MCF 10A (cell line): Measurements from ENCODE around the gene SMAD6. TPM values are rescaled to one million over a fixed set of nuclear protein-coding genes. Genes with fewer than 3 reads are reported as not detected.

Experiments used
- BruUV-seq: library from RNA; stranded (reverse); fragments of 400-500 nt; replicated peaks from 2 replicates; lab custom pipeline; 2021; lab: Mats Ljungman, UMichigan
- CTCF ChIA-PET: fragments of 300-600 bp; sonication (Branson Sonifier 250); formaldehyde crosslinking; extraction: SDS; loops from one replicate; lab custom pipeline; 2021; ENCODE audit warnings: antibody characterized with exemption, inconsistent platforms; lab: Yijun Ruan, JAX
- POLR2A ChIA-PET: fragments of 300-600, 350-650 bp; sonication (Branson Sonifier 250); formaldehyde crosslinking; extraction: SDS; loops from one replicate; lab custom pipeline; 2020; ENCODE audit warnings: antibody characterized with exemption, inconsistent platforms; lab: Yijun Ruan, JAX
- DNase-seq: peaks from one replicate; pipeline ENCODE4 v3.0.0-alpha.2; 2018; ENCODE audit not compliant: unreplicated experiment
- H3K27ac Mint-ChIP-seq: one replicate; pipeline ENCODE4 v1.8.0; 2022; ENCODE audit warnings: mild to moderate bottlenecking, low read depth, mixed read lengths; ENCODE audit not compliant: unreplicated experiment
- H3K27me3 Mint-ChIP-seq: one replicate; pipeline ENCODE4 v1.8.0; 2022; ENCODE audit warnings: mixed read lengths; ENCODE audit not compliant: insufficient read depth, unreplicated experiment
- H3K36me3 Mint-ChIP-seq: one replicate; pipeline ENCODE4 v1.8.0; 2022; ENCODE audit warnings: mild to moderate bottlenecking, moderate library complexity, mixed read lengths; ENCODE audit not compliant: insufficient read depth, unreplicated experiment
- H3K4me1 Mint-ChIP-seq: one replicate; pipeline ENCODE4 v1.8.0; 2022; ENCODE audit warnings: mixed read lengths; ENCODE audit not compliant: insufficient read depth, unreplicated experiment
- H3K4me3 Mint-ChIP-seq: one replicate; pipeline ENCODE4 v1.8.0; 2022; ENCODE audit warnings: mild to moderate bottlenecking, moderate library complexity, mixed read lengths; ENCODE audit not compliant: unreplicated experiment
- H3K9me3 Mint-ChIP-seq: one replicate; pipeline ENCODE4 v1.8.0; 2022; ENCODE audit warnings: mixed read lengths; ENCODE audit not compliant: unreplicated experiment
- intact Hi-C: fragments of 100-400 bp; cut with micrococcal nuclease; formaldehyde crosslinking; loops from 2 replicates; pipeline ENCODE4 v1.14.1; 2022
- total RNA-seq: library from RNA; stranded (reverse); gene quantifications from 2 replicates; pipeline ENCODE4 v1.2.3, GENCODE V29; 2022
- TF ChIP-seq, protein P1 (sequence below): fragments of 200-600 bp; IDR thresholded peaks from one replicate; pipeline ENCODE4 v1.8.0; 2022; ENCODE audit warnings: antibody characterized with exemption, mild to moderate bottlenecking; ENCODE audit not compliant: unreplicated experiment

SMAD6 gene
- total RNA-seq, 1 experiment from 2014 or later, result not detected

DNA sequence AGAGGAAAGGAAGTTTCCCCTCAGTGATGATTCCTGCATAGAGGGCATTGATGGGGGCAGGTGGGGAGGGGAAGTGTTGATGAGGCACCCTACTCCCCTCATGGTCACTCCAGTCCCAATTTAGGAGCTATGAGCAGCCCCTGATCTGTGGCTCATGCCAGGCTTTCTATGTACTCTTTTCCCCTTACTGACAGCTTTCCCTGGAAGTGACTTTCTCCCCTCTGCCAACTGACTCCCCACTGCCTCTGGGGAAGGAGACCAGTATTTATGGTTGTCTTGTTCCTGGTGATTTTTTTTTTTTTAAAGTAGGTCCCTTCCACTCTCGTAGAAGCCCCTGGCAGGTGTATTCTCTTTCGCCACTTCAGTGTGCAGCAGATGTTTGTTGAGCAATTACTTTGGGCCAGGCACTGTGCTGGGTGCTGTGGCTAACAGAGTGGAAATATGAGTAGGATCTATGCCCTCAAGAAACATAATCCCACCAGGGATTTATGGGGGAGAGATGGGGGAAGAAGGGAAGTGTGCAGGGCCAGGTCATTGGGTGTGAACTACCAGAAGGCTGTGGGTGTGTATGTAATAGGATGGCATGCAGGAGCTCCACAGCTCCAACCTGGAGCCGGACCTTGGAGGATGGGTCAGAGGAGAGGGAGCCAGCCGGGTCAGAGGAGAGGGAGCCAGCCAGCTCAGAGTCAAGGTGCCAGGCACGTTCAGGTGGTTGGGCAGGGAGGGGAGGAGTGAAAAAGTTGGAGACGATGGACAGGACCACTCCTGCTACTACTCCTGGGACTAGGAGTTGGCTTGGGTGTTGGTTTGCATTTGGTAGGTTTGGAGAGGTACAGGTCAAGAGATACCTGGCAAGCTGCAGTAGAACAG, 3.5 kb downstream of the SMAD6 start:
- H3K4me1 Mint-ChIP-seq, result peaks cover 6% of the 10 kb centered on the region
- H3K4me3 Mint-ChIP-seq, result no peak overlapping the region
- TF ChIP-seq, protein P1, sequence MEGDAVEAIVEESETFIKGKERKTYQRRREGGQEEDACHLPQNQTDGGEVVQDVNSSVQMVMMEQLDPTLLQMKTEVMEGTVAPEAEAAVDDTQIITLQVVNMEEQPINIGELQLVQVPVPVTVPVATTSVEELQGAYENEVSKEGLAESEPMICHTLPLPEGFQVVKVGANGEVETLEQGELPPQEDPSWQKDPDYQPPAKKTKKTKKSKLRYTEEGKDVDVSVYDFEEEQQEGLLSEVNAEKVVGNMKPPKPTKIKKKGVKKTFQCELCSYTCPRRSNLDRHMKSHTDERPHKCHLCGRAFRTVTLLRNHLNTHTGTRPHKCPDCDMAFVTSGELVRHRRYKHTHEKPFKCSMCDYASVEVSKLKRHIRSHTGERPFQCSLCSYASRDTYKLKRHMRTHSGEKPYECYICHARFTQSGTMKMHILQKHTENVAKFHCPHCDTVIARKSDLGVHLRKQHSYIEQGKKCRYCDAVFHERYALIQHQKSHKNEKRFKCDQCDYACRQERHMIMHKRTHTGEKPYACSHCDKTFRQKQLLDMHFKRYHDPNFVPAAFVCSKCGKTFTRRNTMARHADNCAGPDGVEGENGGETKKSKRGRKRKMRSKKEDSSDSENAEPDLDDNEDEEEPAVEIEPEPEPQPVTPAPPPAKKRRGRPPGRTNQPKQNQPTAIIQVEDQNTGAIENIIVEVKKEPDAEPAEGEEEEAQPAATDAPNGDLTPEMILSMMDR, result no peak
- no peaks in the 10 kb centered on the region for H3K36me3 Mint-ChIP-seq
- BruUV-seq, result no TSS peak
- ChIA-PET POLR2A (interaction anchor here (0.7 kb wide), 1 partner anchor 44 kb away, joined by 3 read pairs; no protein-coding TSS in a partner anchor), CTCF (interaction anchor here (0.6 to 1.0 kb wide), 2 partner anchors 9 to 837 kb away, joined by 3 to 5 read pairs; no protein-coding TSS in a partner anchor)
- peaks cover 18% of the 10 kb centered on the region for H3K27me3 Mint-ChIP-seq
- no peak for DNase-seq
- intact Hi-C loops, result no loop called here
- H3K9me3 Mint-ChIP-seq, result no peaks in the 10 kb centered on the region
- H3K27ac Mint-ChIP-seq, result no peak overlapping the region

DNA sequence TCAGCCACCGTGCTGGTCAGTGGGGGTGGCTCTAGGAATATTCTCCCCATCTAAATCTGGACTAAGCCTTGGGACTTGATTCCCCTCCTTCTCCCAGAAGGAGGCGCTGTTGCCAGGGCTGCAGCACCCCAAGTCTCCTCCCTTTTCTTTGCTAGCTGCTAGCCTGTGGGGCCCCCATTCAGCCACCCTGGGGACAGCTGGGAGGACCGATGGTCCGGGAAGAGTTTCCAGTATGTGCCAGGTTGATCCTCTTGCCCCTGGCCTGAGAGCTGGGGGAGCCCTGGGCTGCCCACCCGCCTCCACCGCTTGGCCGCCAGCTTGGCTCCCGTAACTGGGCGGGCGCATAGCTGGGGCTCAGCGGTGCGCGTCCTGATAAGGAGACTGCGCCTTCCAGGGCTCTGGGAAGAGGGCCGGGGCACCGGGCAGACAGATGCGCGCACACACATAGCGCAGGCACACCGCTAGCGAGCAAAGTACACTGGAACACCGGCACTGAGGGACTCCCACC, 4.2 kb downstream of the SMAD6 start:
- no peak for DNase-seq
- H3K27me3 Mint-ChIP-seq, result peaks cover 18% of the 10 kb centered on the region
- BruUV-seq, result no TSS peak
- ChIA-PET CTCF (interaction anchor here (1.0 kb wide), 1 partner anchor 8 kb away, joined by 3 read pairs; no protein-coding TSS in a partner anchor), POLR2A (no interaction called here)
- intact Hi-C loops, result no loop called here
- no peaks in the 10 kb centered on the region for H3K9me3 Mint-ChIP-seq
- no peaks in the 10 kb centered on the region for H3K36me3 Mint-ChIP-seq
- H3K4me3 Mint-ChIP-seq, result no peak overlapping the region
- H3K27ac Mint-ChIP-seq, result no peak overlapping the region
- H3K4me1 Mint-ChIP-seq, result peaks cover 6% of the 10 kb centered on the region
- TF ChIP-seq, protein P1, result peak; percentile 19

DNA sequence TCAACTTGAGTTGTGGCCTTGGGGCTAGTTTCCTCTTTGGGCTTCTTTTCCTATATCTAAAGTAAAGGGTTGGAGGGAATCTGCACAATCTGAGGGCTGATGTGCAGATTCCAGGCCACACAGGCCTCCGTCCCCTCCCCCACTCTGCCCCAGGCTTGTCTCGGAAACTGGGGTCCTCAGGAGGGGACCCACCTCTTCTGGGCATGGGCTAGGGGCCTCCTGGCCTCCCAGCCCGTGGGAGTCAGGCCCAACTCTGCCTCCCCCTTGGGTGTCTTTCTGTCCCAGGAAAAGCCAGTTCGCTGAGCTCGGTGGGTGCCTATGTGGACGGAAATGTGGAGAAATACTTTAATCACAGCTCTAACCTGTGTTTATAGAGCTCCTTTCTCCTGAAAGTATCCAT, 4.8 kb downstream of the SMAD6 start:
- H3K36me3 Mint-ChIP-seq, result no peaks in the 10 kb centered on the region
- TF ChIP-seq, protein P1, result no peak
- no peak for DNase-seq
- peaks cover 18% of the 10 kb centered on the region for H3K27me3 Mint-ChIP-seq
- BruUV-seq, result no TSS peak
- intact Hi-C loops, result no loop called here
- H3K9me3 Mint-ChIP-seq, result no peaks in the 10 kb centered on the region
- no peak overlapping the region for H3K4me3 Mint-ChIP-seq
- ChIA-PET POLR2A (interaction anchor here (0.7 kb wide), 1 partner anchor 61 kb away, joined by 3 read pairs; no protein-coding TSS in a partner anchor), CTCF (no interaction called here)
- H3K4me1 Mint-ChIP-seq, result peaks cover 6% of the 10 kb centered on the region
- no peak overlapping the region for H3K27ac Mint-ChIP-seq
